SKM-1 (cell line): ENCODE data around the gene TEAD3.
A peak's percentile ranks its signal among the peaks of the same experiment; 100 is the strongest.
"Not testable (repeated sequence)": the region's sequence is repeated elsewhere in the genome, so short reads cannot be mapped to it uniquely, and the experiment has no call there.

Source experiments
- DNase-seq: peaks from one replicate; lab custom pipeline; 2025; ENCODE audit not compliant: unreplicated experiment; lab: John Stamatoyannopoulos, UW

The TEAD3 gene

DNA sequence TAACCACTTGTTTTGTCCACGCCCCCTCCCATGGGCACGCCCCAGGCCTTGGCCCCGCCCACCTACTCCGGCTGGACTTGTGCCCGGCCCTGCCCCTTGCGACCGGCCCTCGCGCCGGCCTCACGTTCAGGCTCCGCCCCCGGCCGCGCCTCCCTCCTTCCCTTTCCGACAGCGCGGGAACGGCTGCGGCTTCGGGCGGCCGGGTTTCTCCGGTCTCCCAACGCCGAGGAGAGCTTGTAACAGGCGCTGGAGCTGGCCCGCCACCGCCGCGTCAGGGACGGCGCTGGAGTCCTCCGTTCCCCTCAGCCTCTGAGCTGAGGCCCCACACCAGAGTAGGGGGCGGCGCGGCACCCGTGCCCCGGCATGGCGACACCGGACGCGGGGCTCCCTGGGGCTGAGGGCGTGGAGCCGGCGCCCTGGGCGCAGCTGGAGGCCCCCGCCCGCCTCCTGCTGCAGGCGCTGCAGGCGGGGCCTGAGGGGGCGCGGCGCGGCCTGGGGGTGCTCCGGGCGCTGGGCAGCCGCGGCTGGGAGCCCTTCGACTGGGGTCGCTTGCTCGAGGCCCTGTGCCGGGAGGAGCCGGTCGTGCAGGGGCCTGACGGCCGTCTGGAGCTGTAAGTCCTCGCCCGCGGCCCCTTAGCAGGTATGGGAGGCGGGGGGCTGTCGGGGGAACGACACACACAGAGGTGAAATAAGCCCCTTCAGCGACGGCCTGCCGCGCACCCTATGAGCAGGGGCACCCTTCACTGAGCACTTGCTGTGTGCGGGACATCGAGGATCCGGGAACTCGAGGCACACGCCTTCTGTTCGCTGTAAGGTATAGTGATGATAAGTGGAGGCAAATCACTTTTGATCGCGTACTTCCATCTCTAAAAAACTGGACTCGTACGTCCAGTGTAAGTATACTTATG, 44.4 kb downstream of the TEAD3 start, which contains the start of gene FANCE:
Gene FANCE, plus strand, starts transcription at position 156 of the 908 bp plus-strand sequence. Its CDS starts 208 bp downstream, at position 364.
- DNase-seq = peak; percentile 71

DNA sequence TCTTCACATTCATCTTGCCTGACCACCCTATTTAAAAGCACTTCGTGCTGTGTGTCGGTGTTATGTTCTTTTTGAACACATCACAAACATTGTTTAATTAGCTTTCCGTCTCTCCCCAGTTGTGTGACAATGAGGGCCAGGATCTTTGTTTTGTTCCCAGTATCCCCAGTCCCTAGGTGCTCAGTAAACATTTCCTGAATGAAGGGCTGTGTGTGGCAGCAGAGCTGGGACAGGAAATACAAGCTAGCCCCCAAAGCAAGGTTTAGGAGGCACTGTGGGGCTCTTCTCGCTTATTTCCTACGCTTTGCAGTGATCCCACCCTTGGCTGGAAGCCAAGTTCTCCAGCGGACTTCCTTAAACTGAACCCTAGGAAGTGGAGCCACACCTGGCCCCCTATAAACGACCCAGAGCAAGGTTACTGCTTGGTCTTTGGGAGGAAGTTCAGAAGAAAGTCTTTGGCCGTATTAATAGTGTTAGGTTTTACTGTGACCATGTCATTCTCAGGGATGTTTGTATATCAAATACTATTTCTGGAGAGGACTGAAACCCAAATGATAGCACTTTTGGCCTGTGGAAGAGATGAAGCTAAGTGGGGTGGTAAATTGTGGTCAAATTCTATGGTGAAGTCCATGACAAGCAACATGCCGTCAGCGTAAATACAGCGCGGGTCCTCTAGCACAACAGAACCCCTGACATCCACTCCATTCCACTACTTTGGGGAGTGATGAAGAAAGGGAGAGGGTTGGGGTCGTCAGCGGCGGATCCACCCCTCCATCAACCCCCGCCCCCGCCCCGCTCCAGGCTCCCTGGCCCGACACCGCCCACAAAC, 45.3 kb downstream of the TEAD3 start:
- DNase-seq = no peak

DNA sequence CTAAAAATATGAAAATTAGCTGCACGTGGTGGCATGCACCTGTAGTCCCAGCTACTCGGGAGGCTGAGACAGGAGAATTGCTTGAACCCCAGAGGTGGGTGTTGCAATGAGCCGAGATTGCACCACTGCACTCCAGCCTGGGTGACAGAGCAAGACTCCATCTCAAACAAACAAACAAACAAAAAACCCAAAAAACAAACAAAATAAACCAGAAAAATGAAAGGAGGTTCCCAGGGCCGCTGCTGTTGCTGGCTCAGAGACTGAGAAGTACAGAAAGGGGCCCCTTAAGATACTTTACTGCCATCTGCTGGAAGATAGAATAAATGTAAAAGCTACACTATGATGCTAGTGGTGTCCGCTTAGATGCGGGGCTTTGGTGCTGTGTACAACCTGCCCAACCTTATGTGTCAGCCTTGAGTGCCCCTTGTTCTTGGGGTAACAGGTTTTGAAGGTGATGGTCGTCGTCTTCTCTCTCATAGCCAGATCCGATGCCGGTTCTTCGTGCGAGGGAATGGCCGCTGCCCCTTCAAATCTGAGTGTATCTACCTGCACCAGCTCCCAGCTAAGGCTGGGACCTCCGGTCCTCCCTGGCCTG, 47.5 kb downstream of the TEAD3 start:
- peak; percentile 49 for DNase-seq

DNA sequence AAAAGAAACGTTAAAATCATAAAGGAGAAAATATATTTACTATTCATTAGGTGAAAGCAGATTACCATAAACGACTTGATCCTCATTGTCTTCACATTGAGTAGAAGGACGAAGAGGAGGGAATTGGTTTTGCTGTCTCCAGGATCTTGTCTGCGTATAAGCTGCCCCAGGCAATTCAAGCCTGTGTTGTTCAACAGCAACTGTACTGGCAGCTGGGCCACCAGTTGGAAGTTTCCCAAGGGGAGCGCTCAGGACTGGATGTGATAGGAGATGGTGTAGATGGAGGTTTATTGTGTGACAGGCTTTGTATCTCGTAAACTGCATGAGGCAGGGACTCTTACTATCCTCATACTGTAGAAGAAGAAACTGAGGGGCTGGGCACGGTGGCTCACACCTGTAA, 48.7 kb downstream of the TEAD3 start:
- no peak for DNase-seq

DNA sequence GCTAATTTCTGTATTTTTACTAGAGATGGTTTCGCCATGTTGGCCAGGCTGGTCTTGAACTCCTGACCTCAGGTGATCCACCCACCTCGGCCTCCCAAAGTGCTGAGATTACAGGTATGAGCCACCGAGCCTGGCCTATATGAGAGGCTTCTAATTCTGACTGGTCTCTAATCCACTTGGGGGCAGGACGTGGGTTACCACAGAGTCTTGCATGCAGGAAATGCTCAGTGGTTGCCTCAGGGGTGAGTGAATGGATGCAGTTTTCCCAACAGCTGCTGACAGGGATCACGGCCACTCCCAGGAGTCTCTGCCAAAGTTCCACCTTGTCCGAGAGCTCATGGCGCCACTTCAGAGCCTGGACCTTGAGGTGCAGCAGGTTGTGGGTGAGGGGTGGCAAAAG, 51.2 kb downstream of the TEAD3 start:
- DNase-seq = peak; percentile 7

DNA sequence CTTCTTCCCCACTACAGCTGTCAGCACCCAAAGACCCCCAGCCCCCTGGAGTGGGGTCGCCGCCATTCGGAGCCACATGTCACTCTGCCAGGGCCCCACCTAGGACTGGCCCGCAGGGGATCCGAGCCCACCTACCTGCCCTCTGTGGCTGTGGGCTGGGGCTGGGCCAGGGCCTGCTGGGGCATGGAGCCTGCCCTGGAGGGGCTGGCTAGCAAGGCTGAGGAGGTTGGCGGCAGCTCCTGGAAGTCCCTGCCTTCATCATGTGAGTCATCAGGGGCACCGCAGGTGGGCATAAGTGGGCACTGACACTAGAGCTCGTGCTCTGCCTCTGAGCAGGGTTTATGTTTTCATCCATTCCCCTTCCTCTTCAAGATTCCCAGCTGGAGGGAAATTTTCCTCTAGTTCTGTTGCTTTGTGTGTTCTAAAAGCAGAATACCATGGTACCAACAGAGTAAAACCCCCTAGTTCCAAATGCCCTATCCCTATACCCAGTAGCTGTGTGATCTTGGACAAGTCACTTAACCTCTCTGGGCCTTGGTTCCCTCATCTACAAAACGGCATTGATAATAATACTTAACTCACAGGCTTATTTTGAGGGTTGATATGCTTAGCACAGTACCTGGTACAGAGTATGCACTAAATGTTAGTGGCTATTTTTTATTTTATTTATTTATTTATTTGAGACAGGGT, 53.4 kb downstream of the TEAD3 start:
- DNase-seq = no peak

DNA sequence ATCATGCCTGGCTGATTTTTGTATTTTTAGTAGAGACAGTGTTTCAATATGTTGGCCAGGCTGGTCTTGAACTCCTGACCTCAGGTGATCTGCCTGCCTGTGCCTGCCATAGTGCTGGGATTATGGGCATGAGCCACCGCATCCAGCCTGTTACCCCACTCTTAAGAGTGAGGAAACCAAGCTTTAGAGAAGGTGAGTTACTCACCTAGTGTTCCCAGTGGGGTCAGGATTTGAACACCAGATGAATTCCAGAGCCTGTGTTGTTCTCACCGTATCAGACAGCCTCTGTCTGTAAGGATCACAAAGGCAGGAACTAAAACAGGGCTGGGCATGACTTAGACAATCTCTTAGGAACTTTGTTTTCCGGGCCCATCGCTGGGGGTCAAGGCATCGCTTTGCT, 54.2 kb downstream of the TEAD3 start:
- DNase-seq = no peak

DNA sequence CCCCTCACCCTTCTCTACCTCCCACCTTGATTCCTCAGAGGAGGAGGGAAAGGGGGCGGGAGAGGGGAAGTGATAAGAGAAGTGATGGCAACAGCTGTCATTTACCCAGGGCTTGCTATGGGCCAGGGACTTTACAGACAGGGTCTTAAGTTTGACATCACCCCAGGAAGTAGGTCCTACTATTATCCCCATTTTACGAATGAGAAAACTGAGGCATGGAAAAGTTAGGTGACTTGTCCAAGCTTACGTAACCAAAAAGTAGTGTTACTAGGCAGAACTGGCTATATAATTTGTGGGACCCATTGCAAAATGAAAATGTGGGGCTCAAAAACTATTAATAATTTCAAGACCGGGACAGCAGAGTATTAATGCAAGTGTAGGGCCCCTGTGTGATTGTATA, 55.2 kb downstream of the TEAD3 start:
- DNase-seq = no peak

DNA sequence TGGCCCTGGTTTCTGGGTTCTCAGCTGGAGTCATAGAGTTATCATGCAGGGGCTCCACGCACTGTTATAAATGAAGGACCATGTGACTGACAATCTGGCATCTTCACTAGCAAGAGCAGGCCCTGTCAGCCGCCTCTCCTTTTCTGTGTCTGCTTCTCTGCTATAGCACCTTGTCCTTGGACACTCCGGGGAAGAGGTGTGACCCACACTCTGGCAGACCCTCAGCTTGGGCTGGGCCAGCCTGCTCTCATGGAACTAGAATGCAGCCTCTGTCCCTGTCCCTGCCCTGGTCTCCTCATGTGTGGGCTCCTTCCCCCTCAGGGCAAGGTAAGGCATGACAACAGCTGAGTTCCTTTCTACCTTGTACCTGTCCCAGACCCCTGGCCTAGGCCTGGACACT, 55.7 kb downstream of the TEAD3 start:
- DNase-seq = no peak

DNA sequence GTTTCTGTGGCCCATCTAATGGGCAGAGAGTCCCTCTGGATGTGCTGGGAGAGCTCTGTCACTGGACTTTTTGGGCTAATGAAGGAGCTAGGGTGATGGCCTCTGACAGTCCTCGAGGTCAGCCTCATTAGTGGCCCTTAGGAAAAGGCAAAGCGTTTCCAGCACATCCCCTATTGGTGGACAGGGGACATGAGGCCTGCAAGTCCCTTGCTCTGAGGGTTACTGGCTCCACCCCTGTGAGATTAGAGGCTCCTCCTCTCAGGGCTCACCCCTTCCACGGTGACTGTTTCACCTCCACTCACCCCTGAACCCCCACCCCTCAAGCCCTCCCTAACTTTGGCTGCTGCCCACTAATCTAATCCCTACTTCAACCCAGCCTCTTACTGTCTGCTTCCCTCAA, 57.6 kb downstream of the TEAD3 start:
- DNase-seq = no peak

DNA sequence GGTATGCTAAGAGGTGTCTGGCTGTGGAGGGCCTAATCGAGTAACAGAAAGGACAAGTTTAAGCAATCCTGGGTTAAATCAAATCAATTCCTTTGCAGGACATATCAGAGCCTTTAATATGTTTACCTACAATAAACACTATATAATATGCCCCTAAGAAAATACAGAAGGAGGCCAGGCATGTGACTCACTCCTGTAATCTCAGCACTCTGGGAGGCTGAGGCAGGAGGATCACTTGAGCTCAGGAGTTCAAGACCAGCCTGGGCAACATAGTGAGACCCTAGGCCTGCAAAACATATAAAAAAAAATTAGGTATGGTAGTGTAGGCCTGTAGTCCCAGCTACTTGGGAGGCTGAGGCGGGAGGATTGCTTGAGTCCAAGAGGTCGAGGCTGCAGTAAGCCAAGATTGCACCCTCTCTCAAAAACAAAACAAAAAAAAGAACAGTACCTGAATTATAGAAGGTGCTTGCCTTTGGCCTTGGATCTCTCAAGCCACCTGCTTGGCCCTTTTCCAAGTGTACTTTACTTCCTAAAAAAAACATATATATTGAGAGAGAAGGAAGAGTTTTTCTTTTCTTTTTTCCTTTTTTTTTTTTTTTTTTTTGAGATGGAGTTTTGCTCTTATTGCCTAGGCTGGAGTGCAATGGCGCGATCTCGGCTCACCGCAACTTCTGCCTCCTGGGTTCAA, 58.4 kb downstream of the TEAD3 start:
- not testable (repeated sequence) for DNase-seq

DNA sequence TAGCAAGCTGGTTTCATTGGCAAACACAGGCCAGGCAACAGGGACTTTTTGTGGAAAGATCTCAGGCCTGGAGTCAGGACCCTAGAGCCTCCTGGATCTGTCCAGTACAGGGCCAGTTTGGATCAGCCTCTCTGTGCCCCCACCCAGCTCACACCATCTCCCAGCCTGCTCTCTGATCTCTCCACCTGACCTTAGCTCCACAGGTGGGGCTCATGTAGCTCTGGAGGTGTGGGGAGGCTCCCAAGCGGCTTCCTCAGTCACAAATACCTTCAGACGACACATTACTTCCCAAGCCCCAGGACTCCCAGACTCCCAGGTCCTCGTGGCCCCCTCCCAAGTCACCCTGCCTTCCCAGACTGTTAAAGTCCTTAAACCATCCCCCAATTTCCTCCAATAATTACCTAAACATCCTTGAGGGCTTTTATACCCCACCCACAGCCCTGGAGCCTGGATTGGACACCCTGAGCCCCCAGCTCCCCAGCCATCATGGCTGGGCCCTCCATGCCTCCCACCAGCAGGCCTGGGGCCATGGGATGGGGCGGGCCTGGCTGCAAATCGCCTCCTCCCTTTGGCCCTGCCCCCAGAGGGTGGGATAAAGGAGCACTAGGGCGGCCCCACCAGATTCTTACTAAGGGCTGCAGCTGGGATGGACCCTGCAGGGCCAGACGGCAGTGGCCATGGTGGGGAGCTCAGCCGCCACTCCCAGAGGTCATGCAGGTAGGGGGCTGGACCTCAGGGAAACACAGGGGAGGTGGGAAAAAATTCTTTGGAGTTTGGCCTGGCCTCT, 60.6 kb downstream of the TEAD3 start:
- no peak for DNase-seq

DNA sequence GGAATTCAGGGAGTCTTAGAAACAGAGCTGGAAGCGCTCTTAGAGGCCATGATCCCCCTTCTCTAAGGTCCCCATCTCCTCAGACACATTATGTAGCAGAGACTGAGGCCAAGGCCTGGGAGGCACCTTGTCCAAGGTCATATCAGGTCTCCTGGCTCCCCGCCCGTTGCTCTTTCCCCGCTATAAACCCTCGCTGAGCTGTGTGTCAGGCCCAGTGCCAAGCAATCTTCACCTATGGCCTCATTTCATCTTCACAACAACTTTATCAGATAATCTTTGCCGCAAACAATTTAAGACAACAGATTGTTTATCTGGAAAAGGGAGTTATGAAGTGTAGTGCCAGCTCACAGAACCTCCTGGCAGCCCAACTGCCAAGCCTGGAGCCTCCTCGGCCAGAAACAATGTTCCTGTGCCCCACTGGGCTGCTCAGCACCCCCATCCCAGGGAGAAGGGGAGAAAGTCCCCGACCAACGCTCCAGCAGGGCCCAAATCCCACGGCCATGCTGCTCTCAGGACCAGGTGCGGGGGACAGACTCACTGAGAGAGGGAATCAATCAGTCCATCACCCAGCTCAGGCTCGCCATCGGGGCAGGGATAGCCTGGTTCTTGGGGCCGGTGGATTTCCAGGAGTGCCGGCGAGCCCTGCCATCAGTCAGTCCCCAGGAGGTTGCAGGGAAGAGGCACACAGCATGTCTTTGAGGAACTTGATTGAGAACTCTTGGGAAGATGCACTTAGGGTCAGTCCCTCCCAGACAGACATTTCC, 61.6 kb downstream of the TEAD3 start:
- no peak for DNase-seq

DNA sequence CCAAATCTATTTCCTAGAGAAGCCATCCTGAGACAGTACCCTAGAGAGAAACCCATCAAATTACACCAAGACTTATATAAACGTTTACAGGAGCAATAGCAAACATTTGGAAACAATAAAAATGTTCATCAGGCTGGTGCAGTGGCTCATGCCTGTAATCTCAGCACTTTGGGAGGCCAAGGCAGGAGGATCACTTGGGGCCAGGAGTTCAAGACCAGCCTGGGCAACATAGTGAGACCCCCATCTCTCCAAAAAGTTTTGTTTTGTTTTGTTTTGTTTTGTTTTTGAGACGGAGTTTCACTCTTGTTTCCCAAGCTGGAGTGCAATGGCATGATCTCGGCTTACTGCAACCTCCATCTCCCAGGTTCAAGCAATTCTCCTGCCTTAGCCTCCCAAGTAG, 64.2 kb downstream of the TEAD3 start:
- not testable (repeated sequence) for DNase-seq

DNA sequence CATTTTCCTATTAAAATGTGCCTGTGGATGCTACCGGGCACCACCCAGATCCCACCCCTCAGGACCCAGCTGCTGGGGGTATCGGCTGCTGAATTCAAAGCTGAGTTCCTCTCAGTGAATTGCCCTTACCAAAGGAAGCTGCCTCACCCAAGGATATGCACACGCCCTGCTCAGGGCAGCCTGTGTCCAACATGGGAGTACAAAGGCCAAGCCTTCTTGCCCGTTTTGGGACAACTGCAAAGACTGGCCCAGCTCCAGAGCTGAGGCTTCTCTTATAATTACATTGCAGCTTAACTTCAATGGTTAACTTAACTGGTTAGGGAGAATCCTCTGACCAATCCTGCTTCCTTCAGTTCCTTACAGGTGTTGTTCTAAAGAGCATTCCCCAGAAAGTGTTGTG, 64.6 kb downstream of the TEAD3 start:
- no peak for DNase-seq

DNA sequence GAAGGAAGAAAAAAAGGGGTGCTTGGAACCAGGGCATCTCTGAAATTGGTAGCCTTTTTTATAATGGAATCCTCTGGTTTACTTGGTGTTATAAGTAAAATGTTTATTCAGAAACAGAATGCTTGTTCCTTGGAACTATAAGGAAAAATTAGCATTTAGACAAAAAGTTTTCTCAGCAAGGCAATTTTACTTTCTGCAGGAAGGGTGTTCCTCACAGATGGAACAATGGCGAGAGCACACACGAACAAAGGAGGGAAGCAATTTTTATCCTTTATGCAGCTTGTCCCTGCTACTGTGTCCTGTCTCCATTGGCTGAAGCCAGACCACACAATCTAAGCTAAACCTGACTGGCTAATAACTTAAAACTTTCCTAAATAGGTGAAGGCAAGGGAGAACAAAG, 67.4 kb downstream of the TEAD3 start:
- no peak for DNase-seq

DNA sequence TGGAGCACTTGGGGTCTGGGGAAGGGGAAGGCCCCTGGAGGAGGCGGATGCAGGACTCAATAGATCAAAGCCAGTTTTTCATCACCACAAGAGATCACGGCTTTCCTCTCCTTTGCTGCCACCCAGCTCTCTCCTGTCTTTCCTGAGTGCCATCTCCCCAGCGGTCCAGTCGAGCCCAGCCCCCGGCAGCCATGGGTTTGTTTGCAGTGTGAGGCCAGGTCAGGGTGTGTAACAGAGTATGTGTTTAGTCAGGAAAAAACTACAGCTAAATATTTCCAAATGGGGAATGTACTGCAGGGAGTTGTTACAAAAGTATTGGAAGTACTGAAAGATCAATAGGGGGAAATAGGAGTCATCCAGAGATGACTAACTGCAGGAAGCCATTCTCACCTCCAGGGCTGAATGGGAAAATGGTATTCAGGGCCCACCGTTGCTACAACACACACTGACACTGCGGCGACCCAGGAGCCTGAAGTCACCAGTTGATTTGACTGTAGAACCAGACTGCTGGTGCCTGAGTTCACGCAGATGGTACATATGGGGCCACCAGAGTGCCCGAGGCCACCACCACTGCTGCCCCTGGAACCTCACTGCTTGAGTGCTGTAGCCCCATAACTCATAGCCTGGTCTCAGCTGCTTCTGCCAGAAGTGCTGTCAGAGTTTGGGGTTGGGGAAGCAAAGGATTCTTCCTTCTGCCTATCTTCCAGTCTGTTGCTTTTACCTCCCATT, 68.3 kb downstream of the TEAD3 start:
- DNase-seq = no peak

DNA sequence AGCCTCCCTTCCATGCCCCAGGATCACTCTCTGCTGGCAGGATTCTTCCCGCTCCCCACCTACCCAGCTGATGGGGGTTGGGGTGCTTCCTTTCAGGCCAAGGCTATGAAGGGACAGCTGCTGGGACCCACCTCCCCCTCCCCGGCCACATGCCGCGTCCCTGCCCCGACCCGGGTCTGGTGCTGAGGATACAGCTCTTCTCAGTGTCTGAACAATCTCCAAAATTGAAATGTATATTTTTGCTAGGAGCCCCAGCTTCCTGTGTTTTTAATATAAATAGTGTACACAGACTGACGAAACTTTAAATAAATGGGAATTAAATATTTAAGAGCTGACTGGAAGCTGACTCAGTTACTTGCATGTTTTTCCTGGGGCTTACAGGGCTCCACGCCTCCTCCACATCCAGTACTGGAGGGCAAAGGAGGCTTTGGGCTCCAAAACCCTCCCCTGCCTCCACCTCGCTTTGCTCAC, 69.0 kb downstream of the TEAD3 start:
- no peak for DNase-seq
